Osteocyte (in vitro differentiated cells): ENCODE measurements around the gene CCDC77. TPM values are rescaled to one million over a fixed set of nuclear protein-coding genes. Genes with fewer than 3 reads are reported as not detected.

ENCODE experiments used
- DNase-seq: peaks from one replicate; pipeline ENCODE4 v3.0.0; 2021; ENCODE audit warnings: mixed read lengths; ENCODE audit not compliant: unreplicated experiment; ENCODE audit errors: extremely low spot score
- H3K27ac Mint-ChIP-seq: one replicate; pipeline ENCODE4 v1.8.0; 2021; ENCODE audit warnings: mild to moderate bottlenecking, mixed read lengths; ENCODE audit not compliant: unreplicated experiment
- H3K27me3 Mint-ChIP-seq: one replicate; pipeline ENCODE4 v1.8.0; 2021; ENCODE audit warnings: mixed read lengths; ENCODE audit not compliant: unreplicated experiment
- H3K36me3 Mint-ChIP-seq: one replicate; pipeline ENCODE4 v1.8.0; 2021; ENCODE audit warnings: mixed read lengths; ENCODE audit not compliant: unreplicated experiment
- H3K4me1 Mint-ChIP-seq: one replicate; pipeline ENCODE4 v1.8.0; 2021; ENCODE audit warnings: mixed read lengths; ENCODE audit not compliant: unreplicated experiment
- H3K4me3 Mint-ChIP-seq: one replicate; pipeline ENCODE4 v1.8.0; 2021; ENCODE audit warnings: mild to moderate bottlenecking, moderate library complexity, mixed read lengths; ENCODE audit not compliant: unreplicated experiment
- H3K9me3 Mint-ChIP-seq: one replicate; pipeline ENCODE4 v1.8.0; 2021; ENCODE audit warnings: mixed read lengths; ENCODE audit not compliant: unreplicated experiment
- CTCF ChIP-seq: fragments of 200-600 bp; sonication (generic); IDR thresholded peaks from 2 replicates; pipeline ENCODE4 v1.5.0; 2021; ENCODE audit warnings: antibody characterized with exemption, mild to moderate bottlenecking, moderate library complexity
- total RNA-seq: library from RNA; stranded (reverse); gene quantifications from 2 replicates; pipeline ENCODE4 v1.2.1, GENCODE V29; 2021

The CCDC77 gene
- total RNA-seq, 1 donor from 2014 or later: 8.1 TPM

DNA sequence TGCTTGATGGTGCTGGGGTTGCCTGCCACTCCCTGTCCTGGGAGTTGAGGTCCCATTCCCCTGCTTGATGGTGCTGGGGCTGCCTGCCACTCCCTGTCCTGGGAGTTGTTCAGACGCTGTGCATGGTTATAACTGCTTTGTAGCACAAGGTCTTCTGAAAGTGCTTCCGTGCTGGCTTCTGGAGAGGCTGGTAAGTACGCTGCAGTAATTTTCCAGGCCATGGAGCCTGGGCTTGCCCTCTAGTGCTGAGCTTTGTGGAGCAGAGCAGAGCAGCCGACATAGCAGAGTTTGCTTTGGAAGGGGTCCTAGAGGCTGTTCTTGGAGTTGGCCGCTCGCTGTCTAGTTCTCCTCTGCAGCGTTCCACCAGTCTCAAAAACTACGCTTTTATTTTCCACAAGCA is 64.6 kb downstream of the CCDC77 start:
- Mint-ChIP-seq H3K27me3 (peaks cover 60% of the 10 kb centered on the region), H3K9me3 (no peaks in the 10 kb centered on the region), H3K27ac (no peak overlapping the region), H3K4me3 (no peak overlapping the region), H3K4me1 (peaks cover 5% of the 10 kb centered on the region), H3K36me3 (no peaks in the 10 kb centered on the region)
- DNase-seq: no peak
- TF ChIP-seq CTCF: no peak

GRCh38 chr12:466762-467161 is 65.3 kb downstream of the CCDC77 start:
- no peaks in the 10 kb centered on the region for H3K9me3 Mint-ChIP-seq
- peaks cover 2% of the 10 kb centered on the region for H3K4me1 Mint-ChIP-seq
- no peak overlapping the region for H3K4me3 Mint-ChIP-seq
- H3K36me3 Mint-ChIP-seq: no peaks in the 10 kb centered on the region
- DNase-seq: no peak
- H3K27me3 Mint-ChIP-seq: peaks cover 53% of the 10 kb centered on the region
- H3K27ac Mint-ChIP-seq: no peak overlapping the region
- no peak for TF ChIP-seq CTCF

DNA sequence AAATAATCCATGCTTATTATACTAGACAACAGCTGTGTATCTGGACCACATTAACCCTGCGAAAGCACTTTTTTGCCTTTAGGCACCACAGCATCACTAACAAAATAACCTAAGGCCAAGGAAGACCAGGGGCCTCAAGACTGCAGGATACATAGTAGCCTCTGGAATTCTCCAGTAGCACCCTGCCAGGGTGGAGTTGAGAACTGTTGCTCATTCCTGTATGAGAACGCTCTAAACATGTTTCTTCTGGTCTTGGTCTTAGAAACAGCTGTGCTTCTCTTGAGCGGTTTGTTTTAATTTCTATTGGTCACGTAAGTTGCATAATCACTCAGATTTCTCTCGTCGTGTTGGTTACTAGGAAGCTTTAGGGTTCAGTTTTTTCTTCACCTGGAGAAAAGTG is 66.1 kb downstream of the CCDC77 start:
- no peak for DNase-seq
- Mint-ChIP-seq H3K4me3 (no peak overlapping the region), H3K9me3 (no peaks in the 10 kb centered on the region), H3K27ac (no peak overlapping the region), H3K4me1 (peaks cover 2% of the 10 kb centered on the region), H3K36me3 (no peaks in the 10 kb centered on the region), H3K27me3 (peaks cover 44% of the 10 kb centered on the region)
- no peak for TF ChIP-seq CTCF

- no peak for DNase-seq
- Mint-ChIP-seq H3K9me3 (no peaks in the 10 kb centered on the region), H3K27me3 (peaks cover 35% of the 10 kb centered on the region), H3K4me1 (peaks cover 2% of the 10 kb centered on the region), H3K4me3 (no peak overlapping the region), H3K36me3 (no peaks in the 10 kb centered on the region), H3K27ac (no peak overlapping the region)
- TF ChIP-seq CTCF: no peak
These were observed 67.4 kb downstream of the CCDC77 start for GRCh38 chr12:468671-469389.

DNA sequence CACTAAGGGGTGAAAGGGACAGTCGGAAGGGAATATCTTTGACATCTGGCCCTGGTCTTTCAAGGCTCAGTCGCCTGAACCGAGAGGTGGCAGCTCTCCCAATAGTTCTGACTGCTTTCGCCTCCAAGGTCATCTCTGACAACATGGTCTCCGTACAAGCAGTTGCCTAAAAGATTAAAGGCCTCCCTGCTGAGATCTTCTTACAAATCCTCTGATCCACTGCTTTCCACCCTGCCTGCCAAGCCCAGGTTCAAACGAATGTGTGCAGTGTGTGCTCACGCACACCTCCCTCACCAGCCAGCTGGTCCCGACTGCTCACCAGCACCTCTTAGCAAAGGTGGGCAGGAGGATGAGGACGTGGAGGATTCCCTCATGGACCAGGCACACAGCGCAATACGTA is 68.7 kb downstream of the CCDC77 start:
- Mint-ChIP-seq H3K27me3 (peaks cover 31% of the 10 kb centered on the region), H3K4me1 (peaks cover 2% of the 10 kb centered on the region), H3K9me3 (no peaks in the 10 kb centered on the region), H3K27ac (no peak overlapping the region), H3K4me3 (no peak overlapping the region), H3K36me3 (no peaks in the 10 kb centered on the region)
- TF ChIP-seq CTCF: no peak
- DNase-seq: no peak
